Inferior parietal cortex (tissue), 1 donor: ENCODE results near the gene ZNF655.
"Not testable (repeated sequence)": the region's sequence is repeated elsewhere in the genome, so short reads cannot be mapped to it uniquely, and the experiment has no call there.

Experiments
- DNase-seq: peaks from one replicate; pipeline ENCODE4 v3.0.0-alpha.2; 2016; ENCODE audit errors: extremely low spot score

The ZNF655 gene

GRCh38 chr7:99560834-99561736, 2.6 kb downstream of the ZNF655 start:
- DNase-seq: no peak

GRCh38 chr7:99561737-99562051, 3.3 kb downstream of the ZNF655 start:
- no peak for DNase-seq

GRCh38 chr7:99562114-99562784, 3.8 kb downstream of the ZNF655 start:
- DNase-seq: no peak

GRCh38 chr7:99562832-99563231, 4.4 kb downstream of the ZNF655 start:
- DNase-seq: peak; percentile 41

- DNase-seq: no peak
Observed at GRCh38 chr7:99563650-99564049, 5.2 kb downstream of the ZNF655 start.

- DNase-seq: not testable (repeated sequence)
Observed at GRCh38 chr7:99568770-99569169, 10.3 kb downstream of the ZNF655 start.

- DNase-seq: no peak
Observed at GRCh38 chr7:99571768-99572167, 13.3 kb downstream of the ZNF655 start.

GRCh38 chr7:99573257-99573656, 14.8 kb downstream of the ZNF655 start:
- no peak for DNase-seq

GRCh38 chr7:99576251-99576650, 17.8 kb downstream of the ZNF655 start:
- no peak for DNase-seq

GRCh38 chr7:99579281-99579955, 21.0 kb downstream of the ZNF655 start:
- no peak for DNase-seq

GRCh38 chr7:99579956-99580777, 21.7 kb downstream of the ZNF655 start:
- DNase-seq: peak; percentile 43

GRCh38 chr7:99580778-99581332, 22.4 kb downstream of the ZNF655 start:
- not testable (repeated sequence) for DNase-seq

- DNase-seq: no peak
Observed at GRCh38 chr7:99588868-99589267, 30.4 kb downstream of the ZNF655 start.

- DNase-seq: no peak
Observed at GRCh38 chr7:99594948-99595745, 36.7 kb downstream of the ZNF655 start.

GRCh38 chr7:99596408-99596955, 38.0 kb downstream of the ZNF655 start:
- no peak for DNase-seq

- DNase-seq: no peak
Observed at GRCh38 chr7:99597762-99598501, 39.5 kb downstream of the ZNF655 start, which contains the start of gene TMEM225B. TMEM225B (plus strand) TSS chr7:99598267; CDS start chr7:99604389, 6,122 bp downstream.

- no peak for DNase-seq
Observed at GRCh38 chr7:99599836-99600235, 41.4 kb downstream of the ZNF655 start.

GRCh38 chr7:99601656-99602310, 43.3 kb downstream of the ZNF655 start:
- DNase-seq: no peak

- DNase-seq: no peak
Observed at GRCh38 chr7:99605527-99605926, 47.1 kb downstream of the ZNF655 start.
